Ammon's horn (tissue), 1 donor: Measurements from ENCODE around the gene MYT1.
A peak's percentile ranks its signal among the peaks of the same experiment; 100 is the strongest.
"Not testable (repeated sequence)": the region's sequence is repeated elsewhere in the genome, so short reads cannot be mapped to it uniquely, and the experiment has no call there.

Experiments used
- DNase-seq: peaks from one replicate; pipeline ENCODE4 v3.0.0-alpha.2; 2016; ENCODE audit warnings: low spot score

The MYT1 gene

DNA sequence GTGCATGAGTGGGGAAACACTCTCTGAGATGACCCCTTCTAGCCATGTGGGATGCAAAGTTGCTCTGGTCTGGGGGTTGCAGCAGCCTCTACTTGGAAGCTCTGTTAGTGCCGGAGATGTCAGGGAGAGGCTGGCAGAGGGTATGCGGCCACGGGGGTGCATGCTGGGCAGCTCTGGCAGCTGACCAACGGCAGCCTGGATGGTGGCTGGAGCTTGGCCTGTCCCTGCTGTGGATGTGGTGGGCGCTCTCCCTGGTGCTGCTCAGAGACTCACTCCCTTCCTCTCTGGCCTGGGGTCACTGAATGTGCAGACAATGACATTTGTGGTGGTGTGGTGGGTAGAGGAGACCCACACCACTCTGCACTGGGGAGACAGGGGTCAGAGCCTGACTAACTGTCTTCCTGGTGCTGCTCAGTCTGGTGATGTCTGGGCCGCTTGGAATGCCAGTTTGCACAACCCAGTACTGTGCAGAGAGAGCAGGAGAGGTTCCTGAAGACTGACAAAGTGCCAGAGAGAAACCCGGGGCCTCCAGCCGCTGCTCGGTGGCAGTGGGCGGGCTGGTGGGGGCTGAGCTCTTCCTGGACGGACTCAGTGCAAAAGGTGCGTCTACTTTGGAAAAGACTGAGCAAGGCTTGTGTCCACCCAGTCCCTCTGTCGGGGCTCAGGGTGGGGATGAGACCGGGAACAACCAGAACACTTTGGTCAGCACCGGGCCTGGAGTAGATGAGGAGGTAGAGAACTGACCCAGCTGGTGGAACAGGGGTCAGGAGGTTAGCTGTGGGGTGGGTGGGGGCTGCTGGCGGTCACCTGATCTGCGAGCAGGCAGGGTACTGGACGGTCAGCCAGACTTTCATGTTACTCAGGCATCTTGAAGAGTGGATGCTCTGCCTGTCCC, 2.7 kb downstream of the MYT1 start:
- no peak for DNase-seq

DNA sequence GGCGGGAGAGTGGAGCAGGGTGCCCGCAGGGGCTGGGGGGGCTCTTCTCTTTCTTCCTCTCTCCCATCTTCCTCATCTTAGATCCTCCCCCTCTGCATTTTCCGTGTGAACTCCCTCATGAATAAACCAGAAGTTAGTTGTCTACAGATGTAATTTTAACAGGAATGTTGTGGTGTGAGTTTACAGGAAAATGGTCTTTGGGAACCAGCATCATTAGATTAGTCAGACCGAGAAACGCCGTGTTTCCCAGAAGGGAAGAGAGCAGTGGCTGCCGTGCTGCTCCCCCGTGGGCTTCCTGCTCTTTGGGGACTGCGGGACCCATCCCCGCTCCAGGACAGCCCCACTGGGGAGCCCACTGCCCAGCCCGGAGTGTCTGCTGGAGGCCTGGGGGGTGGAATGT, 3.4 kb downstream of the MYT1 start:
- DNase-seq = no peak

DNA sequence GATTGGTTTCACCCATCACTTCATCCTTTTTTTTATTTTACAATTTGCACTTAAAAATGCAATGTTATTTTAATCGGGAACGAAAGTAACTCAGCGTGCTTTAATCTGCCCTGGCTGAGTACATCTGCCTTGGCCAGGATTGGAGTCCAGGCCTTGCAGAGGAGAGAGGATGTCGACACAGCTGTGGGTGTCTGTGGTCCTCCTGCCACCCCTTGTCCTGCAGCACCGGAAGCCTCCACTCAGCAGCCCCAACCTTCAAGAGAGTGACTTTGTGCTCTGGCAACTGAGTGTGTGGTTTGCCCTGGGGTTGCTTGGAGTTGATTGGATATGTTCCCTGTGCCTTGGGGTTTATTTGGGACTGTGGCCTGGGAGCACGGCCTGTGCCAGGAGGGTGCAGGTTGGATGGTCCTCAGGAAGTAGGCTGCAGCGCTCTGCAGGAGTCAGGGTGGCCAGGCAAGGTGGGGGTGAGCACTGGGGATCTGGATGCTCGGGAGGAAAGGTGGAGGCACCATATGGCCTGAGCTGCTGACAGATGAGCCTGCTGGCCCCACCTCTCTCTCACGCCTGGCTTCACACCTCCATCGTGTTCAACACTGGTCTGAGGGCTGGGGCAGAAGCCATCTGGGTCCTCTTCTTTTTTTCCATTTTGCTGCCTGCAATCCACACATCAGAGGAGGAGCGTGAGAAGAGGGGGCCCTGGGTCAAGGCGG, 4.3 kb downstream of the MYT1 start:
- DNase-seq = no peak

DNA sequence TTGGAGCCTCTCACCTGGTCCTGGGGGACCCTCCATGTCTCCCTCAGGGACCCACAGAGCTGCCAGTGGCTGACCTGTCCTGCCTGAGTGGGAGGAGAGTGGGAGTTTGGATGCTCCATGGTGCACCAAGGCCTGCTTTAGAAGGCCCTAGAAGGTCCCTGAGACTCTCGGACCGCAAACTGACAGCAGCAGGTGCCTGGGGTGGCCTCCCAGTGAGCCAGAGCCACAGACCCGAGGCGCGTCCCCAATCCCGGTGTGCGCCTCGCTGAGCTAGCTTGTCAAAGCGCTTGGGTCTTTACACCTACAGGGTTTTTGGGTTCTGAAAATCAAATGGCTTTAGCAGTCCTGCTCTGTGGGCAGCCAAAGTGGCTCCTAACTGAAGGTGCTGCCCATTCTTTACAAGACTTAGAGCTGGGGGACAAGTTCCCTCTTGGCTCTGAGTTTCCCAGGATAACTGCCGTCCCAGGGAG, 4.9 kb downstream of the MYT1 start:
- DNase-seq = no peak

DNA sequence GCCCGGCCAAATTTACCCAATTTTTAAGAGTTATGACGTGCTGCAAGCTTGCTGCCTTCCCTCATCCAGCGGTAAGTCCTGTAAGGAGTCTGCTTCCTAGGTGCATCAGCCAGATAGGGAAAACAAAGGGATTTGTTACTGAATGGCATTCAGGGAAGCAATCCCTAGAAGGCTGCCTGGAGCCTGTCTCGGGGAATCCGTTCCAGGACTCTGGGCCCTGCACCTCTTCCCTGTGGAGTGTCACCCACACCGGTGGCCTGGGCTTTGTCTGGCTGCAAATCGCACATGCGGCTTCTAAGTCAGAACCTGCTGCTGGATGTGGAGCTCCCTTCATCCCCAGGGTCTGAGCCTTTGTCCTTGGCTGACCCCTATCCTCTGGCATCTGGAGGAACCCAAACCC, 7.0 kb downstream of the MYT1 start:
- no peak for DNase-seq

DNA sequence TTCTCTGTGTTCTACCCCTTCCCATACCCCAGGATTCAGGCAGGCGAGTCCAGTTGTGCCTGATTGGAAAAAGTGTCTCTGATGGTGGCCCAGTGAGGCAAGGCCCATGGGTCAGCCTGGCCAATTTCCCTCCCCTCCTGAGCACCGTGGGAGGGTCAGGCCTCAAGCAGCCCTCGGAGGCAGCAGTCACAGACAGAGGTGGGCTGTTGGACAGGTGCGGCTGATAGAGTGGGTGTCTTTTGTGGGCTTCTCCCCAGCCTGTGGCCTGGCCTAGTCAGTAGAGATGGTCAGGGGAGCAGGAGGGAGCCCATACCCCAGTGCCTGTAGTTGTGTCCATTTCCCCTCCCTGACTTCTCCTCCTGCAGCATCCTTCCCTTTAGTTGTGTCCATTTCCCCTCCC, 8.9 kb downstream of the MYT1 start:
- DNase-seq = no peak

DNA sequence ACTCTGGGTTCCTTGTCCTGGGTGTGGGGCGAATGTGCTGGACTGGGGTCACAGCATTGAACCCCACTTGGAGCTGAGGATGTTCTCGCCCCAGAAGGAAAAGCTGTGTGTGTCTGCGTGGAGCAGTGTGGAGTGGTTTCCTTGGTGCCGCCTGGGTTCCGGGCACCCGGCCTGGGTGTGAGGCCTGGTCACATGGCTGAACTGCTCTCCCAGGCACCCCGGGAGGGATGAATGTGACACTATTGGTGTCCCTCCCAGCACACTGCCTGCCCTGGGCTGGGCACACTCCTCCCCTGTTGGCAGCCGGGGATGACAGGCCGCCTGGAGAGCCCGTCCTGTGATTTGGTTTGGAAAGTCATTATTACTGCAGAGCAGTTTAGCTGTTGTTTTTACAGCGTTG, 12.3 kb downstream of the MYT1 start:
- DNase-seq = peak; percentile 77

DNA sequence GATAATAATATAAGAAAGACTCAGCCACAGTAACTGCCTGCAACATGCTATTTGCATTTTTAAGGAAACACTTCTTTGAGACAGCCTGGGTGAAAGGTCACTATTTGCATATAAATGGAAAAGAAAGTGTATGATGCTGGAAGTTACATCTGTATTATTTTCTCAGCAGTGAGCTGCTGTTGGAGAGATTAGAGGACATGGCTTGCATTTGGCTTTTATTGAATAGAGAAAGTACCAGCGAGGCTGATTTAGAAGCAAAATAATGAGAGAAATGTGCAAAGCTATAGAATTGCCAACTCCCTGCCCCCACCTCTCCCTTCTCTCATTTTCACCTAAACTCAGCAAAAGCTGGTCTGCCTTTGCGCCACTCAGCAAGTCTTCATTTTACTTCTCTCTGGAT, 12.7 kb downstream of the MYT1 start:
- DNase-seq = no peak

DNA sequence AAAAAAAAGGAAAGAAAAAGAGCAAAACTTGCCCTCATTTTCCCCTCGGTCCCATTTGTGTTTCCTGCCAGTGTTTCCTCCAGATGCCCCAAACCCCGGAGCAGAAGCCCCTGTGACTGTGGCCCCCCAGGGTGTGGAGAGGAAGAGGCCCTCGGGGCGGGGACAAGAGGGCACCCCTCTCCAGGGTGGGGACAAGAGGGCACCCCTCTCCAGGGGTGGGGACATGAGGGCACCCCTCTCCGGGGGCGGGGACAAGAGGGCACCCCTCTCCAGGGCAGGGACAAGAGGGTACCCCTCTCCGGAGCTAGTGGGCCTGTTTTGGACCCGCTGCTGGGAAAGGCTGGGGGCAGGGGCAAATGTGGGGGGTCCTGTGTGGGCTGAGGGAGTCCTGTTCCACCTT, 13.1 kb downstream of the MYT1 start:
- no peak for DNase-seq

DNA sequence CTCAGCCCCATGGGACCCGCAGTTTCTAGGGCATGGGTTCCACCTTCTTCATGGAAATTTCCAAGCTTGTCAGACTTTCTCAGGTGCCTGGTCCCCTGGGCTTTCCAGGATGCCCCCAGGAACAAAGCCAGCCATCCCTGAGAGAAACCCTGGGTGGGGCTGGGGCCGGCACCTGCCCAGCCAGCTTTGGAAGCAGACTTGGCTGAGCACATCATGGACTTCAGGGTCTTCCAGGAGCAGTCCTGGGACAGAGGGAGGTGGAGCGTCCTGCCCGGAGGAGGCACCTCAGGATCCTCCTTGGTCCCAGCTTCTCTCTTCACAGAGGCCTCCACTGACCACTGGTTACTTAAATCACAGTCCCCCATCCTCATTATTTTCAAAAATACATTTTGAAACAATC, 13.5 kb downstream of the MYT1 start:
- DNase-seq = no peak

DNA sequence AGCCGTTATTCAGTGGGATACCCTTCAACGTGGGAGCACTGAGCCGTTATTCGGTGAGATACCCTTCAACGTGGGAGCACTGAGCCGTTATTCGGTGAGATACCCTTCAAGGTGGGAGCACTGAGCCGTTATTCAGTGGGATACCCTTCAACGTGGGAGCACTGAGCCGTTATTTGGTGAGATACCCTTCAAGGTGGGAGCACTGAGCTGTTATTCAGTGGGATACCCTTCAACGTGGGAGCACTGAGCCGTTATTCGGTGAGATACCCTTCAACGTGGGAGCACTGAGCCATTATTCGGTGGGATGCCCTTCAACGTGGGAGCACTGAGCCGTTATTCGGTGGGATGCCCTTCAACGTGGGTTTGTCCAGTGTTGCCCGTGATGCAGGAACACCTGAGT, 14.7 kb downstream of the MYT1 start:
- not testable (repeated sequence) for DNase-seq

DNA sequence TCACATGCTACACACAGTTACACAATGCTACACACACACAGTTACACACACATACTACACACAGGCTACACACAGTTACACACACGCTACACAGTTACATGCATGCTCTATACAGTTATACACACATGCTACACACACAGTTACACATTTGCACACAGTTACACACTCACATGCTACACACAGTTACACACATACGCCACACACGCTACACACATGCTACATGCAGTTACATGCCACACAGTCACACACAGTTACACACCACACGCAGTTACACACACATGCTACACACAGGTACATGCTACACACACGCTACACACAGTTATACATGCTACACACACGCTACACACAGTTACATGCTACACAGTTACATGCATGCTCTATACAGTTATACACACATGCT, 15.6 kb downstream of the MYT1 start:
- no peak for DNase-seq

DNA sequence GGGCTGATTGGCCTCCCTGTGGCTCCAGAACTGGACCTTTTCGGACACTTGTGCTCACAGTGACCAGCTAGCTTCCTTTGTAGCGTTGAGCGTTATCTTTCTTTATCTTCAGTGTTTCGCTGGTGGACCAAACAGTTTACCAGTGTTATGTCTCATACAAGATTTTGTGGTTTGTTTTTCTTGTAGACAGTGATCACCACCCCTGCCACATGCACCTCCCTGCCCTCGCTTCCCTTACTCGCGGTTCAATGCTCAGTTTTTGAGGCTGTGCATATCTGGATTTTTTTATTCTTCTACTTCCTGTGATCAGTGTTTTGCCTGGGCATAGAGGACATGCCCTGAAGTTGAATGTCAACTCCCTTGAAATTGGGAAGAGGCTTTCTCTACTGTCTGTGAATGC, 16.4 kb downstream of the MYT1 start:
- DNase-seq = no peak

DNA sequence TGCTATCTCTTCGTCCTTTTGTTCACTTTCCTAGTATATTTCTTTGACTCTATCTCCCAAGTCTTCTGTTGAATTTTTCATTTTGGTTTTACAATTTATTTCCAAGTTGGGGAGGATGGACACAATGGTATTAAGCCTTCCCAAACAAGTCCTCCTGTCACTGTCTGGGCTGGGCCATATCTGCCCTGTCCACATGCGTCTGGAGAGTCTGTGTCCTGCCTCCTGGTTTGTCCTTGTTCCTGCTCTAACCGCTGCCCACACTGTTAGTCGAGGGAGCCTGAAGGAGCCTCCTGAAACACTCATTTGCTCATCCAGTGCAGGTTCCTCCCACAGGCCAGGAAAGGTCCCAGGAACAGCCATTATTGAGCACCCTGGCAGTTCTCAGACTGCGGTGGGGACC, 17.1 kb downstream of the MYT1 start:
- DNase-seq = no peak

DNA sequence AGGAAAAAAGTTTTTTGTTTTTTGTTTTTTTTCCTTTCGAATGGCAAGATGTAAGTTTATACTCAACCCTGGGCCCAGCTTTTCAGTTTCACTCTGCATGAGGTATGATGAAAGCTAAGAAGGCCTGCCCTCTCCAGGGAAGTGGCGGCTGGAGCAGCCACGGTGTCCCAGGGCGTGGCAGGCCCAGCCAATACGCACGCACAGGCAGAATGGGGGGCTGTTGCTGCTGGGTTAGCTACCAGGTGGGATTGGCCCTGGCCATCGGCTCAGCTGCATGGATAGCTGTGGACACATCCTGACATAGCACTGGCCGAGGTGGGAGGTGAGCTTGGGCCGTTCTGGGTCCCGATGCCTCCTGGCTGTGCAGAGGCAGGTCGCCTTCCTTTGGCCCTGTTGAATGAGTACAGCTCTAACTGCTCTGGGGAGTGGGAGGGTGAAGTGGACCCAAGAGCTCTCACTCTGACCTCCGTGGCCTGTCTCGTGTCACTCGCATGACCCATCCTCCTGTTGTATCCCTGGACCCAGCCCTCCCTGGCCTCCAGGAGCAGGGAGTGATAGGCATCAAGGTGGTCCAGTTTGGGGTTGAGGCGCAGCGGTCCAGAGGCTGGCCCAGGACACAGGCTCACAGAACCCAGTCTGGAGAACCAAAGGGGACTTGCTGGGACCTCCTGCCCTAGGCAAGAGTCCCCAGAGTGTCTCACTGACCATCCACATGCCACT, 18.1 kb downstream of the MYT1 start:
- no peak for DNase-seq

DNA sequence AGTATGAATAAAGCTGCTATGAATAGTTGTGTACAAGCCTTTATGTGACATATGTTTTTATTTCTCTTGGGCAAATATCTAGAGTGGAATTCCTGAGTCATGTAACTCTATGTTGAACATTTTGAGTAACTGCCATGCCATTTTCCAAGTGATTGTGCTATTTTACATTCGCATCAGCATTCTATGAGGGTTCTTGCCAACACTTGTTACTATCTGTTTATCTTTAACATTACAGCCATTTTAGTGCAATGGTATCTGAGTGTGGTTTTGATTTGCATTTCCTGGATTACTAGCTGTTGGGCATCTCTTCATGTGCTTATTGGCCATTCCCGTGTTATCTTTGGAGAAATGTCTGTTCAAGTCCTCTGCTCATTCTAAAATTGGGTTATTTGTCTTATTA, 19.1 kb downstream of the MYT1 start:
- no peak for DNase-seq

DNA sequence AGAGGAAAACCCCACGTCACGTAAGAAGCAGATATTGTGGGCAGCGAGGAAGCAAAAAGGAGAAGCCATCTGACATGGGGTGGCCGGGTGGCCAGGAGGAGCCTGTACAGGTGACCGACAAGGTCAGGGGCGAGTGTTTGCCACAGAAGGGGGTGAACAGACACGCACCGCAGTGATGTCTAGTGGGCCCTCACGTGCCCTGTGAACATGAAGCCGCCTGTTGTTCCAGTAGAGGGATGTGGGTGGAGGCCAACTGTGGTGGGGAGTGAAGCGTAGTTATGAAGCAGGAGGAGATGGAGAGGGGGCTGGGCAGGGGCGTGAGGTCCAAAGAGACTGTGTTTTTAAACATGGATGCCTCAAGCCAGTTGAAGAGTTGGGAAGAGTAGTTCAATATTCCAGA, 20.5 kb downstream of the MYT1 start:
- no peak for DNase-seq

DNA sequence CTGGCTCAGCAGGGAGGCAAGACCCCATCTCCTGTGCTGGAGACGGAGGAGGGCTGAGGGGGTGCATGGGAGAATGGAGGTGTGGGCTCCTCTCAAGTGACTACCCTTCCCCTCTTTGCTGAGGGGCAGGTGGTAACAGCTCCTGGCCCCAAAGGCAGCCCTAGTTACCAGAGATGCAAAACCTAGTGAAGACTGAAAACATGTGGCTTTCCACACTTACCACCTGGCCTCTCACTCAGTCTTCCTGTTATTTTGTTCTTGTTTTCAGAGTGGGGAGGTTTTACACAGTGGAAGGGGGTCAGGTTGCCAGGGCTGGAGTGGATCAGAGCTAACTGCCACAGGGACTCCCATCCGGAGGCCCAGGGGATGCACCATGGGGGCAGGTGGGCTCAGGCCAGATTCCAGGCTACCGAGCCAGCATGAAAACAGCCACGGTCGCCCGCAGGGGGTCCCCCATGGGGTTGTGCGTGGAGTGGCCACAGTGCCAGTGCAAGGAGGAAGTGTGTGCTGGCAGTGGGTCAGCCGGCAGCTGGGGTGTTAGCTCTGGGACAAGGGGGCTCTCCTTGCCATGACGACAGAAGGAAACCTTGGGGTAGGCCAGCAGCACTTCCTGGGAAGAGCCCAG, 21.1 kb downstream of the MYT1 start:
- DNase-seq = no peak

DNA sequence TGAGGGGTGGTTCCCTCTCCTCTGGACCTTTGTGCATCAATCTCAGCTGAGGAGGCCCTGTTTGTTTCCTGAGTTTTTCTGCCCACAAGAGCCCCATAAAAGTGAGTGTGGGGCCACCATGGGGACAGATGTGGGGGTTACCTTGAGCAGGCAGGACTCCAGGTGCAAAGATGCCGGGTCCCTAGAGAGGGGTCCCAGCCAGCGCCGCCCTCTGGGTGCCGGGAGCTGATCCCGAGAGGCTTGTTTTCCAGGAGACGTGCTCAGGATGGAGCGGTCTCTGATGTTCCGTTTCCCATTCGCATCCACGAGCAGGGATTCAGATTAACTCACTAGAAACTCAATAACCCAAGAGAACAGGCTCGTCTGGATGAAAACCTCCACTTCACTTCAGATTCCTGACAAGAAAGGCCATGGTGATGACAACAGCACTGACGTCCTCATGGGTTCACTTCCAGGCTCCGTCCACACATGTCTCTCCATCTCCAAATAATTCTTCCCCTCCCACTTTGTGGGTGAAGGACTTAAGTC, 21.9 kb downstream of the MYT1 start:
- DNase-seq = no peak

DNA sequence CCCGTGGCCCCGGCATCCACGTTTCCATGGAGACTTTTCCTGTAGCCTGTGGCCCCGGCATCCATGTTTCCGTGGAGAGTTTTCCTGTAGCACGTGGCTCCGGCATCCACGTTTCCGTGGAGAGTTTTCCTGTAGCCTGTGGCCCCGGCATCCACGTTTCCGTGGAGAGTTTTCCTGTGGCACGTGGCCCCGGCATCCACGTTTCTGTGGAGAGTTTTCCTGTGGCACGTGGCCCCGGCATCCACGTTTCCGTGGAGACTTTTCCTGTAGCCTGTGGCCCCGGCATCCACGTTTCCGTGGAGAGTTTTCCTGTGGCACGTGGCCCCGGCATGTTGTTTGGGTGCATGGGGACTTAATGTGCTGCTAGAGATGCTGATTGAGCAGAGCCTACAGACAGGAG, 23.0 kb downstream of the MYT1 start:
- not testable (repeated sequence) for DNase-seq

DNA sequence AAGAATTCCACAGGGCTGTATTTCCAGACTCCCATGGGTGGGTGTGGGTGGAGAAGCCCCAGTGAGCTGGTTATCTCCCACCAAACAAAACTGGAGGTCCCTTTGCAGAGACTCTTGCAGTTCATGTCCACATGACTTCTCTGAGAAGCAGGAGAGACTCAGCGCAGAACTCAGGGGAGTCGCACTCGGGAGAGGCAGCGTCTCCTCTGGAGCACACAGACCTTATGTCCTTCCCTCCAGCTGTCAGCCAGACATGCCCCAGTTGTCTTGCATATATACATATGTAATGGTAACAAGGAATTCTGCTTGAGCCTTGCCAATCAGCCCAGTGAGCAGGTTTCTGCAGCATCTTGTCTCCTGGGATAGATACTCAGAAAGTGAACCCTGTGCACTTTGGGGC, 23.8 kb downstream of the MYT1 start:
- no peak for DNase-seq
